NCI-H146 (cell line): Measurements from ENCODE around the gene IRS2.

Source experiments
- DNase-seq: peaks from one replicate; lab custom pipeline; 2025; lab: John Stamatoyannopoulos, UW

Gene IRS2

GRCh38 chr13:109758937-109759480 is 27.4 kb downstream of the IRS2 start:
- no peak for DNase-seq

GRCh38 chr13:109756778-109757177 is 29.6 kb downstream of the IRS2 start:
- no peak for DNase-seq

GRCh38 chr13:109755997-109756396 is 30.4 kb downstream of the IRS2 start:
- no peak for DNase-seq

GRCh38 chr13:109755551-109755950 is 30.8 kb downstream of the IRS2 start:
- no peak for DNase-seq

- no peak for DNase-seq
These were observed 34.9 kb downstream of the IRS2 start for GRCh38 chr13:109751477-109751876.

- DNase-seq: no peak
These were observed 36.1 kb downstream of the IRS2 start for GRCh38 chr13:109750221-109750775.

- no peak for DNase-seq
These were observed 37.0 kb downstream of the IRS2 start for GRCh38 chr13:109749365-109749764.

- no peak for DNase-seq
These were observed 37.7 kb downstream of the IRS2 start for GRCh38 chr13:109748677-109749076.

GRCh38 chr13:109747524-109747923 is 38.9 kb downstream of the IRS2 start:
- DNase-seq: peak; percentile 22

GRCh38 chr13:109746364-109746763 is 40.0 kb downstream of the IRS2 start:
- DNase-seq: no peak

GRCh38 chr13:109745702-109746101 is 40.7 kb downstream of the IRS2 start:
- no peak for DNase-seq

- no peak for DNase-seq
These were observed 41.3 kb downstream of the IRS2 start for GRCh38 chr13:109745060-109745459.

GRCh38 chr13:109744512-109745051 is 41.8 kb downstream of the IRS2 start:
- DNase-seq: no peak

- peak; percentile 81 for DNase-seq
These were observed 42.5 kb downstream of the IRS2 start for GRCh38 chr13:109743706-109744453.

GRCh38 chr13:109741966-109742365 is 44.4 kb downstream of the IRS2 start:
- DNase-seq: no peak

GRCh38 chr13:109740721-109741120 is 45.7 kb downstream of the IRS2 start:
- no peak for DNase-seq

- no peak for DNase-seq
These were observed 46.3 kb downstream of the IRS2 start for GRCh38 chr13:109740121-109740520.

GRCh38 chr13:109738298-109738746 is 48.1 kb downstream of the IRS2 start:
- no peak for DNase-seq

GRCh38 chr13:109737606-109738005 is 48.8 kb downstream of the IRS2 start:
- no peak for DNase-seq

- DNase-seq: no peak
These were observed 49.3 kb downstream of the IRS2 start for GRCh38 chr13:109737046-109737573.

- no peak for DNase-seq
These were observed 50.9 kb downstream of the IRS2 start for GRCh38 chr13:109735436-109735966.

- no peak for DNase-seq
These were observed 52.2 kb downstream of the IRS2 start for GRCh38 chr13:109734002-109734785.
